Tongue (tissue), 2 donors: Measurements from ENCODE around the gene TULP3. TPM values are rescaled to one million over a fixed set of nuclear protein-coding genes. Genes with fewer than 3 reads are reported as not detected.
"Not testable (repeated sequence)": the region's sequence is repeated elsewhere in the genome, so short reads cannot be mapped to it uniquely, and the experiment has no call there.

Source experiments
- DNase-seq: peaks from one replicate; pipeline ENCODE4 v3.0.0-alpha.2; 2015
- total RNA-seq: library from RNA; depleted of rRNA; stranded (reverse); fragments of >200 nt; gene quantifications from one replicate; pipeline ENCODE4 v1.2.3, GENCODE V29; 2014

The TULP3 gene
- 18.9 TPM for total RNA-seq

GRCh38 chr12:2890388-2891239 is at the start of gene TULP3:
TSS of gene TULP3 (plus strand) at chr12:2890891. CDS start at chr12:2890948, 57 bp downstream.
- DNase-seq = peak; percentile 99

- DNase-seq = no peak
Observed at GRCh38 chr12:2841056-2841650, 49.5 kb upstream of the TULP3 start.

GRCh38 chr12:2842948-2843347 is 47.7 kb upstream of the TULP3 start:
- no peak for DNase-seq

GRCh38 chr12:2844786-2845185 is 45.9 kb upstream of the TULP3 start:
- no peak for DNase-seq

- peak; percentile 36 for DNase-seq
Observed at GRCh38 chr12:2845280-2845679, 45.4 kb upstream of the TULP3 start.

- no peak for DNase-seq
Observed at GRCh38 chr12:2851931-2852330, 38.8 kb upstream of the TULP3 start.

GRCh38 chr12:2853626-2854025 is 37.1 kb upstream of the TULP3 start:
- DNase-seq = peak; percentile 93

GRCh38 chr12:2854669-2855453 is 35.8 kb upstream of the TULP3 start:
- no peak for DNase-seq

GRCh38 chr12:2855546-2855945 is 35.1 kb upstream of the TULP3 start:
- DNase-seq = no peak

- DNase-seq = no peak
Observed at GRCh38 chr12:2856051-2856450, 34.6 kb upstream of the TULP3 start.

- DNase-seq = no peak
Observed at GRCh38 chr12:2857021-2857431, 33.7 kb upstream of the TULP3 start, which contains the start of gene TEX52. TSS of gene TEX52 (minus strand) at chr12:2857039. CDS start at chr12:2857026, 13 bp downstream.

- no peak for DNase-seq
Observed at GRCh38 chr12:2857576-2857975, 33.1 kb upstream of the TULP3 start.

GRCh38 chr12:2858334-2858733 is 32.4 kb upstream of the TULP3 start:
- no peak for DNase-seq

GRCh38 chr12:2858944-2859421 is 31.7 kb upstream of the TULP3 start:
- no peak for DNase-seq

- DNase-seq = no peak
Observed at GRCh38 chr12:2860170-2860569, 30.5 kb upstream of the TULP3 start.

- DNase-seq = no peak
Observed at GRCh38 chr12:2862876-2863275, 27.8 kb upstream of the TULP3 start.

- not testable (repeated sequence) for DNase-seq
Observed at GRCh38 chr12:2863402-2863801, 27.3 kb upstream of the TULP3 start.

GRCh38 chr12:2864198-2864597 is 26.5 kb upstream of the TULP3 start:
- no peak for DNase-seq

GRCh38 chr12:2868986-2869632 is 21.6 kb upstream of the TULP3 start:
- DNase-seq = not testable (repeated sequence)

GRCh38 chr12:2876431-2877046 is 14.2 kb upstream of the TULP3 start:
- DNase-seq = no peak
